Neural progenitor cell (in vitro differentiated cells): ENCODE data around the gene RNF126. TPM values are rescaled to one million over a fixed set of nuclear protein-coding genes. Genes with fewer than 3 reads are reported as not detected.

ENCODE experiments used
- DNase-seq: peaks from one replicate; pipeline ENCODE4 v3.0.0-alpha.2; 2016; ENCODE audit warnings: low spot score
- H2AFZ ChIP-seq: fragments of 200-600 bp; sonication (generic); replicated peaks from 2 replicates; pipeline ENCODE4 v1.6.1; 2016; ENCODE audit warnings: antibody characterized with exemption
- H3F3A ChIP-seq: fragments of 200-600 bp; sonication (generic); 2 replicates; pipeline ENCODE4 v1.6.1; 2016; ENCODE audit warnings: antibody characterized with exemption, low read depth
- H3K27ac ChIP-seq: fragments of 200-600 bp; sonication (generic); 2 replicates; pipeline ENCODE4 v1.5.1; 2016; ENCODE audit warnings: mild to moderate bottlenecking
- H3K27me3 ChIP-seq: fragments of 200-600 bp; sonication (generic); 2 replicates; pipeline ENCODE4 v1.6.1; 2016; ENCODE audit warnings: mild to moderate bottlenecking, moderate library complexity
- H3K36me3 ChIP-seq: fragments of 200-600 bp; sonication (generic); 2 replicates; pipeline ENCODE4 v1.5.1; 2016
- H3K4me1 ChIP-seq: fragments of 200-600 bp; sonication (generic); 2 replicates; pipeline ENCODE4 v1.6.1; 2016; ENCODE audit warnings: mixed run types
- H3K4me2 ChIP-seq: fragments of 200-600 bp; sonication (generic); 2 replicates; pipeline ENCODE4 v1.6.1; 2016
- H3K4me3 ChIP-seq: fragments of 200-600 bp; sonication (generic); 2 replicates; pipeline ENCODE4 v1.5.1; 2016
- H3K79me2 ChIP-seq: fragments of 200-600 bp; sonication (generic); 2 replicates; pipeline ENCODE4 v1.6.1; 2016; ENCODE audit warnings: low read depth
- H3K9ac ChIP-seq: fragments of 200-600 bp; sonication (generic); 2 replicates; pipeline ENCODE4 v1.6.1; 2016
- H3K9me3 ChIP-seq: fragments of 200-600 bp; sonication (generic); 2 replicates; pipeline ENCODE4 v1.5.1; 2016; ENCODE audit warnings: low read depth
- H4K20me1 ChIP-seq: fragments of 200-600 bp; sonication (generic); 2 replicates; pipeline ENCODE4 v1.6.1; 2016; ENCODE audit warnings: low read depth
- H3K27ac Mint-ChIP-seq: 3 replicates; pipeline ENCODE4 v1.8.0; 2021; ENCODE audit warnings: mixed read lengths
- H3K27me3 Mint-ChIP-seq: 2 replicates; pipeline ENCODE4 v1.8.0; 2022; ENCODE audit warnings: low read depth, mild to moderate bottlenecking, inconsistent platforms, moderate library complexity, mixed read lengths; ENCODE audit not compliant: insufficient read depth
- H3K36me3 Mint-ChIP-seq: 3 replicates; pipeline ENCODE4 v1.8.0; 2021; ENCODE audit warnings: mixed read lengths
- H3K4me1 Mint-ChIP-seq: 3 replicates; pipeline ENCODE4 v1.8.0; 2021; ENCODE audit warnings: mixed read lengths
- H3K4me3 Mint-ChIP-seq: 3 replicates; pipeline ENCODE4 v1.8.0; 2021; ENCODE audit warnings: mild to moderate bottlenecking, moderate library complexity, mixed read lengths
- H3K9me3 Mint-ChIP-seq: 3 replicates; pipeline ENCODE4 v1.8.0; 2020; ENCODE audit warnings: mixed read lengths
- CTCF ChIP-seq: fragments of 200-600 bp; sonication (generic); IDR thresholded peaks from 2 replicates; pipeline ENCODE4 v1.5.1; 2017; ENCODE audit warnings: antibody characterized with exemption, mild to moderate bottlenecking
- EZH2 ChIP-seq: fragments of 200-600 bp; sonication (generic); IDR thresholded peaks from 2 replicates; pipeline ENCODE4 v1.6.1; 2017; ENCODE audit warnings: antibody characterized with exemption, mild to moderate bottlenecking, moderate library complexity
- EZH2phosphoT487 ChIP-seq: fragments of 200-600 bp; sonication (generic); IDR thresholded peaks from 2 replicates; pipeline ENCODE4 v1.6.1; 2017; ENCODE audit warnings: antibody characterized with exemption
- total RNA-seq: library from RNA; depleted of rRNA; stranded (reverse); fragments of >200 nt; gene quantifications from 2 replicates; pipeline ENCODE4 v1.2.3, GENCODE V29; 2015; ENCODE audit warnings: low replicate concordance

Gene RNF126
- total RNA-seq, 1 donor from 2014 or later: 9.7 TPM

GRCh38 chr19:686589-687297 lies 23.7 kb upstream of the RNF126 start:
- Histone ChIP-seq H3K4me1 (no peaks in the 10 kb centered on the region), H3K27ac (no peak overlapping the region), H3F3A (peaks cover 1% of the 10 kb centered on the region), H3K4me2 (no peak overlapping the region), H3K4me3 (no peak overlapping the region), H3K36me3 (no peaks in the 10 kb centered on the region), H3K9me3 (no peaks in the 10 kb centered on the region), H3K9ac (no peak overlapping the region), H3K79me2 (no peaks in the 10 kb centered on the region), H4K20me1 (no peaks in the 10 kb centered on the region), H3K27me3 (no peaks in the 10 kb centered on the region), H2AFZ (no peak overlapping the region)
- Mint-ChIP-seq H3K27ac (no peak overlapping the region), H3K36me3 (no peaks in the 10 kb centered on the region), H3K4me3 (peak overlapping the region; percentile 60), H3K27me3 (peaks cover 18% of the 10 kb centered on the region), H3K4me1 (peaks cover 3% of the 10 kb centered on the region), H3K9me3 (peaks cover 5% of the 10 kb centered on the region)
- no peak for DNase-seq
- TF ChIP-seq EZH2 (no peak), CTCF (no peak), EZH2phosphoT487 (no peak)

DNA sequence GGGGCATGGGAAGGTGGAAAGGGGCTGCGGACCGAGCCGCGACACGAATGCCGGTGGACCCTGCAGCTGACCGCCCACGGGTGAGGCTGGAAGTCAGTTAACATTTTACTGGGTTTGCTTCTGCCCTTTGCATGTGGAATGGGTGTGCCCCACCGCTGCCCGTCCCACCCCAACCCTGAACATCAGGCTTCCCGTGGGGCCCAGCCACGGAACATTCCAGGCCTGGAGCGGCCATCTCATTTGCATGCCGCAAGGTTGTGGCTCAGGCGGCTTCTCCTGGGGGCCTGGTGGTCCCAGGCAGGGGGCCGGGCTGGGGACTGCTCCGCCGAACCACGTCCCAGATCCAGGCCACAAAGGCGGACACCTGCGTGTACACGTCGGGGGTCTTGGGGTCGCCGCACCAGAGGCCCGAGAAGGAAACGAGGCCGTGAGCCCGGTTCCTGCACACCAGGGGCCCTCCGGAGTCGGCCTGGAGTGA lies 22.5 kb upstream of the RNF126 start:
- H3K36me3 ChIP-seq: no peaks in the 10 kb centered on the region
- no peak overlapping the region for H3K27ac ChIP-seq
- Mint-ChIP-seq H3K4me1 (peaks cover 3% of the 10 kb centered on the region), H3K27me3 (peaks cover 17% of the 10 kb centered on the region), H3K36me3 (no peaks in the 10 kb centered on the region), H3K9me3 (peaks cover 5% of the 10 kb centered on the region), H3K4me3 (no peak overlapping the region), H3K27ac (no peak overlapping the region)
- H3K9ac ChIP-seq: no peak overlapping the region
- no peaks in the 10 kb centered on the region for H3K4me1 ChIP-seq
- no peaks in the 10 kb centered on the region for H3K9me3 ChIP-seq
- H3K4me3 ChIP-seq: no peak overlapping the region
- H3K27me3 ChIP-seq: no peaks in the 10 kb centered on the region
- no peaks in the 10 kb centered on the region for H4K20me1 ChIP-seq
- no peak for TF ChIP-seq EZH2phosphoT487
- TF ChIP-seq CTCF: no peak
- no peaks in the 10 kb centered on the region for H3K79me2 ChIP-seq
- no peak for DNase-seq
- H3F3A ChIP-seq: peaks cover 5% of the 10 kb centered on the region
- no peak overlapping the region for H3K4me2 ChIP-seq
- no peak overlapping the region for H2AFZ ChIP-seq

DNA sequence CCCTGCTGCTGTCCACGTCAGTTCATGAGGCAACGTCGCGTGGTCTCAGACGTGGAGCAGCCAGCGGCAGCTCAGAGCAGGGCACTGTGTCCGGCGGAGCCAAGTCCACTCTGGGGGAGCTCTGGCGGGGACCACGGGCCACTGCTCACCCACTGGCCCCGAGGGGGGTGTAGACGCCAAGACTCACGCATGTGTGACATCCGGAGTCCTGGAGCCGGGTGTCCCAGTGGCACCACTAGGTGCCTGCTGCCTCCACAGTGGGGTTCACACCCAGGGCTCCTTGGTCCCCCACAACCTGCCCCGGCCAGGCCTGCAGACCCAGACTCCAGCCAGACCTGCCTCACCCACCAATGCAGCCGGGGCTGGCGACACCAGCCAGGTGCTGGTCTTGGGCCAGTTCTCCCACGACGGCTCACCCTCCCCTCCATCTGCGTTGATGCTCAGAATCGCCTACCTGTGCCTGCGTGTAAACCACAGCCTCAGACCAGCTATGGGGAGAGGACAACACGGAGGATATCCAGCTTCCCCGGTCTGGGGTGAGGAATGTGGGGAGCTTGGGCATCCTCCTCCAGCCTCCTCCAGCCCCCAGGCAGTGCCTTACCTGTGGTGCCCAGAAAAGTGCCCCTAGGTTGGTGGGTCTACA lies 19.8 kb upstream of the RNF126 start:
- H3K4me1 ChIP-seq: peaks cover 7% of the 10 kb centered on the region
- H3K27me3 Mint-ChIP-seq: peaks cover 14% of the 10 kb centered on the region
- H3F3A ChIP-seq: peaks cover 17% of the 10 kb centered on the region
- H3K27ac ChIP-seq: no peak overlapping the region
- H4K20me1 ChIP-seq: peaks cover 17% of the 10 kb centered on the region
- H3K4me3 ChIP-seq: no peak overlapping the region
- H2AFZ ChIP-seq: no peak overlapping the region
- H3K9ac ChIP-seq: no peak overlapping the region
- no peaks in the 10 kb centered on the region for H3K36me3 Mint-ChIP-seq
- peaks cover 6% of the 10 kb centered on the region for H3K4me1 Mint-ChIP-seq
- peaks cover 12% of the 10 kb centered on the region for H3K27me3 ChIP-seq
- no peaks in the 10 kb centered on the region for H3K9me3 ChIP-seq
- TF ChIP-seq EZH2phosphoT487: no peak
- no peak for TF ChIP-seq EZH2
- TF ChIP-seq CTCF: no peak
- no peak overlapping the region for H3K27ac Mint-ChIP-seq
- H3K4me3 Mint-ChIP-seq: no peak overlapping the region
- H3K9me3 Mint-ChIP-seq: no peaks in the 10 kb centered on the region
- no peaks in the 10 kb centered on the region for H3K79me2 ChIP-seq
- no peak for DNase-seq
- no peaks in the 10 kb centered on the region for H3K36me3 ChIP-seq
- H3K4me2 ChIP-seq: no peak overlapping the region
